Frontal cortex (tissue), 4 donors: Measurements from ENCODE around the gene PACS1. TPM values are rescaled to one million over a fixed set of nuclear protein-coding genes. Genes with fewer than 3 reads are reported as not detected.

Experiments
- DNase-seq, 2 donors: peaks; one replicate each; pipeline ENCODE4 v3.0.0; 2012; ENCODE audit warnings: low spot score in 2 of 2
- FAIRE-seq: peaks from 2 replicates; lab custom pipeline; 2012; peaks lifted over from hg19 to GRCh38; lab: Jason Lieb, UNC
- total RNA-seq: library from RNA; depleted of rRNA; stranded (reverse); fragments of >200 nt; gene quantifications from one replicate; pipeline ENCODE4 v1.2.3, GENCODE V29; 2014
- donor health status: control.
- donor health status: control.
- donor health status: control.

The PACS1 gene
- total RNA-seq, 1 donor from 2014 or later = 29.3 TPM

DNA sequence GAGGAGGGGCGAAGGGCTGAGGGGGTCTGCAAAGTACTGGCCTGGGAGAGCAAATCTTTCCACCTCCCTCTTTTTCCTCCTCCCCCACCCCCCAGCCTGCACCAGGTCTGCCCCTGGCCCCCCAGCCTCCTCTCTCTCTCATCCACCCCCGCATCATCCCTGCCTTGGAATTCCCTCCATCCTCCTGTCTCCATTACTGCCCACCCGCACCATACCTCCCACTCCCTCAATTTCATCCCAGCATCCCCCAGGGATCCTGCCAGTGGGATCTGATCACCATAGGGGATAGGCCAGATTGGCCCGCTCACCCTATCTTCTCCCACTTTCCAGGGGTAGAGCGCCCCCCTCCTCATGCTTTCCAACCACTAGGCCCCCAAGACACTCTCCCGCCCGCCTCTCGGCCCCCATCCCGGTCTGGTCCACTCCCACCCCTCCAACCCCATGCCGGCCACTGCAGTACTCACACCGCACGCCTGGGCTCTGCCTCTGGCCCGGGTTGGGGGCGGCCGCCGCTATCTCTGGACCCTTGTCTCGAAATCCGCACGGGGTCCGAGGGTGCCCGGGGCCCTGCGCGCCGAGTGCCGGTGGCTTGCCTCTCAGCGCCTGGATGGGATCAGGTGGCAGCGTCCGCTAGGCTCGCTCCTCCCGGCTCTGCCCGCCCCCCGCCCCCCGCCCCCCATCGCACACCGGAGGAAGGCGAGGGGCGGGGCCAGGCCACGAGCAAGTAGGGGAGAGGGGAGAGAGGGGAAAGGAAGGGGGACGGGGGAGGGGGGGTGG lies 21.3 kb upstream of the PACS1 start, which contains the start of gene GAL3ST3:
Gene GAL3ST3 (minus strand): TSS at position 615 of the 777 bp plus-strand sequence. CDS start 3,746 bp downstream, outside the sequence.
- no peak for FAIRE-seq
- DNase-seq = peak in 1 of 2 donors; percentile 46

DNA sequence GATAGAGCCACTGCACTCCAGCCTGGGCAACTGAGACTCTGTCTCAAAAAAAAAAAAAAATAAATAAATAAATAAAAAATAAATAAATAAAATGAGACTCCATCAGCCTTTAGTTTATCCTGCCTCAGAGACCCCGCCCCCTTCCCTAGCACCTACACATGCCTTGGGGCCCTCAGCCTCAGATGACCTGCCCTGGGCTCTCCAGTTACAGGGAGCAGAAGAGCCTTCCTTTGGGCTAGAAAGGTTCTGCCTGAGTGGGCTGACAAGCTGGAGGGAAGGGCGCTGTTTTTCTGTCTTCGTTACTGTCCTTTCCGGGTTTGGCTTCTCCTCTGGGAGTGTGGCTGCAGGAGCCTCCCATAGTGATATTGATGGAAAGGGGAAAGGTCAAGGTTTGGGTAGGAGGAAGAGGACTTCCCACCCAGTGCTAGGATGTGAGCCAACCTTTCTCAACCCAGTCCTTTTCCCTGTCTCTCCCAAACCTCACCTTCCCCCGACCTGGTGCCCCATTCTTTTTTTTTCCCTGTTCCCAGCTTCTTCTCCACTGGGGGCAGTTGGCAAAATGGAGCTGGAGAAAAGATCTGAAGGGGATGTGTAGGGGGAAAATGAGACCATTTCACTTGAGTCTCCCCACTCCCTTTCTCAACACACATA lies 19.4 kb upstream of the PACS1 start:
- DNase-seq = peak in 1 of 2 donors; percentile 46
- FAIRE-seq = no peak

DNA sequence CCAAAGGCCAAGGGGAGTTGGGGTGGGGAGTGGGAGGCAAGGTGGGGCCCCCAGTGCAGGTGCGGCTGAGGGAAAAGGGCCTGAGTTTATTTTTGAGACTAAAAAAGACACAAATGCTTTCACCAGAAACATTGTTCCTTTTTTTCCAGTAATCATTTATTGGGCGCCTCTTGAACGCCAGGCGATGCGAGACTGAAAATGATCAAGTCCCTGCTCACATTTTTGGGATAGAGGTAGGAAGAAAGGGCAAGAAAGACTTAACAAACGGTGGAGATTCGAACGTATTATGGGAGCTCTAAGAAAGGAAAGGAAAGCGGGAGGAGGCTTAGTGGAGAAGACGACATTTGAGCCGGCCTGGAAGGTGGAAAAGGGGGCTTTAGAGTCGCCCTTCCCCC lies 18.7 kb upstream of the PACS1 start:
- DNase-seq = no peak
- no peak for FAIRE-seq

DNA sequence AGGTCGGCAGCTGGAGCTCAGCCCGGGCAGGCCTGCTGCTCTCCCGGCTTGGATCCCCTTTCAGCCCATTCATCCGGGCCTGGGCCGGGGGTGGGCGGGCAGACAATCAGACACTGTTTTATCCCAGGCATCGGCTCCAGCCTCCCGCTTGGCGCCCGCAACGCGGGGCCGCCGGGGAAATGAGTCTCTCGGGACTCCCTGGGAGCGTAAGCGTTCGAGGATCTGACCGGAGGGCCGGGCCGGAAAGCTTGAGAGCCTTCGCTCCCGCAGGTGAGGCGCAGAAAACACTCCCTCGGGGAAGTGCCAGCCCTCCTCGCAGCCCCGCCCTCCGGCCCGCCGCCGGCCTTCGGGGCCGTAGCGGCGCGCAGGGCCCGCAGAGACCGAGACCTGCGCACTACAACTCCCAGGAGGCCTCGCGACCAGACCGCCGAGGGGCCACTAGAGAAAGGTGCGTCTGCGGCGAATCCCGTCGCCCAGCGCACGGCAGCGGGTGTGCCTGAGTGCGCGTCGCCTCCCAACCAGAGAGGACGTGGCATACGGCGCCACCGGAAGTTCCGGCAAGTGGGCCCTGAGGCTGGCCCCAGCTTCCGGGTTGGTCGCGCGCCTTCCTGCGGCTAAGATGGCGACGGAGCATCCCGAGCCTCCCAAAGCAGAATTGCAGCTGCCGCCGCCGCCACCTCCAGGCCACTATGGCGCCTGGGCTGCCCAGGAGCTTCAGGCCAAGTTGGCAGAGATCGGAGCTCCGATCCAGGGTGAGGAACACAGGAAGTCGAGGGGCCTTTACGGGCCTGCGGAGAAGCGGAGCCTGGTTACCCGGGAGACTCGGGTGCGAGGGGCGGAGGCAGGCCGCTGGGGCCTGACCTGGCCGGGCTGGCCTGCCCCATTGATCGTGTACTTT lies 18.1 kb upstream of the PACS1 start, which contains the start of gene SF3B2:
Gene SF3B2 (plus strand): TSS at position 599 of the 898 bp plus-strand sequence. CDS start 21 bp downstream, at position 620.
- DNase-seq = peak; percentile 98 to 99
- no peak for FAIRE-seq

DNA sequence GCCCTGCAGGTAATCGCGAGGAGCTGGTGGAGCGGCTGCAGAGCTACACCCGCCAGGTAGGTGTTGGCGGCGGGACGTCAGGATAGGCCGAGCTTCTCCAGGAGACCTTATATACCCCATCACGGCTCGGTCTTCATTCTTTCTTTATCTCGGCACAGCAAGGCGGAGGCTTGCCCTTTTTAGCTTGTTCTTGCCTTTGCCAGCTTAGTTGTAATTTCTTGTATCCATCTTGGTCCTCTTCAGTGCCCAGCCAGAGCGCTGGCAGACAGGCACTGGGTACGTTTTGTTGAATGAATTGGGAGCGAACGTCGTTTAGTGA lies 17.4 kb upstream of the PACS1 start:
- FAIRE-seq (no peak), DNase-seq (no peak)

DNA sequence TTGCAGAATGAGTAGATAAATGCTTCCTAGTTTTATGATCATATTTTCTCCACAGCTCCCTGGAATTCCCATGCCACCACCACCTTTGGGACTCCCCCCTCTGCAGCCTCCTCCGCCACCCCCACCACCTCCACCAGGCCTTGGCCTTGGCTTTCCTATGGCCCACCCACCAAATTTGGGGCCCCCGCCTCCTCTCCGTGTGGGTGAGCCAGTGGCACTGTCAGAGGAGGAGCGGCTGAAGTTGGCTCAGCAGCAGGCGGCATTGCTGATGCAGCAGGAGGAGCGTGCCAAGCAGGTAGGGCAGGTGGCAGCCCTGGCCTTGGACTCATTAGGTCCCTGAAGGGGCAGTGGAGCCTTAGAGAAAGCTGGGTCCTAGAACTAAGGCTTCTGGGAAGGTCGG lies 15.1 kb upstream of the PACS1 start:
- FAIRE-seq = no peak
- no peak for DNase-seq

DNA sequence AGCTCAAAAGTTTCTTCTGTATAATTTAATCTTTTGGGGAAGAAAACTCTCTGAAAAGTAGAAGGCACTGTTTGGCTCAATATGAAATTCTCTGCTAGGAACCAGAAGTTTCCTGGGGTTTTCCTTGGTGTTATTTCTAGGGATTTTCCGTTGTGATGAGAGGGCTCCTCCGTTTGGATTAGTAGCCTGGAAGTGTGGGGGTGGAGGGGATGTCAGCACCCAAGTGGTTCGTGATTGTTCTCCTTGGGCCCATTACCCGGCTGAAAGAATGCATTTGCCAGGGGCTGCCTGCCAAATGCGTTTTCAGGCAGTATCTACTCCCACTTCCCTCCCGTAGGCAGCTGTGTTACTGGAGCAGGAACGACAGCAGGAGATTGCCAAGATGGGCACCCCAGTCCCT lies 13.6 kb upstream of the PACS1 start:
- DNase-seq (no peak), FAIRE-seq (no peak)

GRCh38 chr11:66059966-66060680 lies 9.9 kb upstream of the PACS1 start:
- DNase-seq (no peak), FAIRE-seq (no peak)

- no peak for DNase-seq
- FAIRE-seq = no peak
These were observed 8.8 kb upstream of the PACS1 start for GRCh38 chr11:66061268-66061667.

DNA sequence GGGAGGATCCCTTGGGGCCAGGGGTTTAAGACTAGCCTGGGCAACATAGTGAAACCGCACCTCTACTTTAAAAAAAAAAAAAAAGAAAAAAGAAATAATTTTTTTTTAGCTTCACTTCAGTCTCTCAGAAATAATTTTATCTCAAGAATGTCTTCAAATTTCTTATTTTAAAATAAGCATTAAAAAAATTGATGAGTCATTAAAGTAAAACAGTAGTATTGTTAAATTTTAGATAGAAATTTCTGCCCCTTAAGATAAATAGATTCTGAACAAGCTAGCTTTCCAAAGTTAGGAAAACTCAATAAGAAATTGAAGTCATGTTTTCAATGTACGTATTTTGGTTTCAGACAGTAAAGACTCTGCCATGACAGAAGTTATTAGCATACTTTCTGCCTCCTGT lies 7.7 kb upstream of the PACS1 start:
- no peak for FAIRE-seq
- no peak for DNase-seq

GRCh38 chr11:66063900-66064299 lies 6.2 kb upstream of the PACS1 start:
- no peak for FAIRE-seq

DNA sequence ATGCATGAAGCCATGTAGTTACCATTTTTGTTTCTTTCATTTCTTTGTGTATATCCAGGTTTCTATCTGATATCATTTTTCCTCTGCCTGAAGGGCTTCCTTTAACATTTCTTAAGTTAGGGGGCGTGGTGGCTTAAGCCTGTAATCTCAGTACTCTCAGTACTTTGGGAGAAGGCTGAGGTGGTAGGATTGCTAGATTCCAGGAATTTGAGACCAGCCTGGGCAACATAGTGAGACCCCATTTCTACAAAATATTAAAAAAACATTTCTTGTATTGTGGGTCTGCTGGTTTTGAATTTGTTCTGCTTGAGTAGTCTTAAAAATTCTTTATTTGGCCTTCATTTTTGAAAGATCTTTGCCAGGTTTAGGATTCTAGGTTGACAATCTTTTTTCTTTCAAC lies 5.5 kb upstream of the PACS1 start:
- no peak for DNase-seq
- FAIRE-seq = no peak

More at GRCh38 chr11:66063900-66064299, 6.2 kb upstream of the PACS1 start:
- no peak for DNase-seq

DNA sequence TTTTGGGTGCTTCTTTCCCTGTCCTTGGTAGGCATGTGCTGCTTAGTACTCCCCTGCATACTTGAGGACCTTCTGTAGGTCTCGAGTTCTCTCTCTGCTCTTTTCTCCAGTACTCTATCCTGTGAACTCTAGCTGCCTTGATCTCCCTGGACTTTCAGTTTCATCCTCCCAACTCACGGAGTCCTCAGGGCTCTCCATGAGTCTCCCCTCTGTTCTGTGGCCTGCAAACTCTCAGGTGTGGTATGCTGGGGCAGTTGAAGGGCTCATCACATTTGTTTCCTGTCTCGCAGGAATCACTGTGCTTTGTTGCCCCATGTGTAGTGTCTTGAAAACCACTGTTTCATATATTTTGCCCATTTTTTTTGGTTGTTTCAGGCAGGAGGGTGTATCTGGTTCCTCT lies 3.3 kb upstream of the PACS1 start:
- FAIRE-seq = no peak
- no peak for DNase-seq

GRCh38 chr11:66067640-66068039 lies 2.4 kb upstream of the PACS1 start:
- FAIRE-seq (no peak), DNase-seq (no peak)

GRCh38 chr11:66068154-66068821 lies 1.8 kb upstream of the PACS1 start:
- FAIRE-seq = no peak
- DNase-seq = peak; percentile 54 to 70

GRCh38 chr11:66068923-66069714 lies 953 bp upstream of the PACS1 start:
- DNase-seq (peak; percentile 52 to 55), FAIRE-seq (no peak)

DNA sequence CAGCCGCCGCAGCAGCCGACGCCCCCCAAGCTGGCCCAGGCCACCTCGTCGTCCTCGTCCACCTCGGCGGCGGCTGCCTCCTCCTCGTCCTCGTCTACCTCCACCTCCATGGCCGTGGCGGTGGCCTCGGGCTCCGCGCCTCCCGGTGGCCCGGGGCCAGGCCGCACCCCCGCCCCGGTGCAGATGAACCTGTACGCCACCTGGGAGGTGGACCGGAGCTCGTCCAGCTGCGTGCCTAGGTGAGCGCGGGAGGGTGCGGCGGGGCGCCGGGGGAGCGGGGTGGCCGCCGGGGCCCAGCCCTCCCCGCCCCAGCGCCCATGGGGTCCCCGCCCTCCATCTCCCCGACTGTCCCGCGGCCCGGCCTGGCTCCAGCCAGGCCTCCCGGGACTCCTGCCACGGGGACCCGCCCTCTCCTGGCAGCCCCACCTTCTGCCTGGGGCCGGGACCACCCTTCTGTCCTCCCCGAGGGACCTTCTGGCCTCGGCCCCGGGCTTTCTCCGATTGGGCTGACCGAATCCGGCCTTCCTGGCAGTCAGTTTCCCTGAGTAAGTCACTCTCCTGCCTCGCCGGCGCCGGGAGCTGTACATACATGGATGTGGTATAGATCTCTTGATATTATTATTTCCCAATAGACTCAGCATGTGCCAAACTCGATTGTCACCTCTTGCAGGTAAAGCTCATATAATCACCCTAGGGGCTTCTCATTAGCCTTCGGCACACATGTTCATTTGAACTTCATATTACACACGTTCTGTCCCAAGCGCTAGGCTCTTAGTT lies 720 bp downstream of the PACS1 start:
- DNase-seq = peak; percentile 43 to 50
- FAIRE-seq = no peak

- FAIRE-seq (no peak), DNase-seq (peak in 1 of 2 donors; percentile 21)
These were observed 1.3 kb downstream of the PACS1 start for GRCh38 chr11:66071381-66071801.
